Peyer's patch (tissue), 4 donors: ENCODE results near the gene EXOG. TPM values are rescaled to one million over a fixed set of nuclear protein-coding genes. Genes with fewer than 3 reads are reported as not detected.
A peak's percentile ranks its signal among the peaks of the same experiment; 100 is the strongest.

Source experiments
- DNase-seq, 3 donors: peaks; one replicate each; pipeline ENCODE4 v3.0.0-alpha.2; 2017 to 2019
- H3K27ac ChIP-seq, 4 donors: fragments of 200-600 bp; sonication (generic); one replicate each; pipeline ENCODE4 v1.5.1; 2016 to 2019
- H3K27me3 ChIP-seq, 2 donors: fragments of 200-600 bp; sonication (generic); one replicate each; pipeline ENCODE4 v1.5.1; 2019
- H3K36me3 ChIP-seq, 3 donors: fragments of 200-600 bp; sonication (generic); one replicate each; pipeline ENCODE4 v1.5.1; 2016 to 2019
- H3K4me1 ChIP-seq, 4 donors: fragments of 200-600 bp; sonication (generic); one replicate each; pipeline ENCODE4 v1.5.1; 2016 to 2019
- H3K4me3 ChIP-seq, 4 donors: fragments of 200-600 bp; sonication (generic); 1 replicate in 3 of 4; 2 replicates in 1 of 4; pipeline ENCODE4 v1.5.1; 2016 to 2019; ENCODE audit warnings: mild to moderate bottlenecking in 1 of 4
- H3K9me3 ChIP-seq, 4 donors: fragments of 200-600 bp; sonication (generic); one replicate each; pipeline ENCODE4 v1.5.1; 2016 to 2019; ENCODE audit warnings: mild to moderate bottlenecking in 1 of 4
- CTCF ChIP-seq, 6 experiments: fragments of 450-650 bp in 4 of 6; fragments of 200-600 bp in 2 of 6; sonication (generic) in 1 of 6; IDR thresholded peaks; one replicate each; pipeline ENCODE4 v1.5.1; 2017 to 2019; ENCODE audit warnings: antibody characterized with exemption in 6 of 6, mild to moderate bottlenecking in 3 of 6, moderate library complexity in 1 of 6
- POLR2A ChIP-seq, 2 donors: fragments of 450-650 bp; IDR thresholded peaks; one replicate each; pipeline ENCODE4 v1.5.1; 2017; ENCODE audit warnings: antibody characterized with exemption in 2 of 2, mild to moderate bottlenecking in 2 of 2, moderate library complexity in 2 of 2
- total RNA-seq, 4 donors: library from RNA; depleted of rRNA; stranded (reverse); fragments of >200 nt; gene quantifications; one replicate each; pipeline ENCODE4 v1.1.0, GENCODE V29; 2016

The EXOG gene
- total RNA-seq: 10 to 100 TPM; 11.4 to 44.6 (median 17.2) TPM

GRCh38 chr3:38496131-38496910 is at the start of gene EXOG:
Gene EXOG (plus strand): TSS chr3:38496340. CDS start chr3:38496368, 28 bp downstream.
- Histone ChIP-seq H3K27me3 (no peaks in the 10 kb centered on the region), H3K27ac (peak within 1 kb of the TSS; percentile 59 to 81 (median 70)), H3K4me1 (peaks cover 0 to 4% (median 0%) of the 10 kb centered on the region in 4 donors), H3K36me3 (no peaks in the 10 kb centered on the region), H3K9me3 (no peaks in the 10 kb centered on the region), H3K4me3 (peak within 1 kb of the TSS; percentile 68 to 81 (median 69))
- TF ChIP-seq CTCF (IDR thresholded peaks at IDR 0.05) (peak; percentile 41 to 95 (median 72)), POLR2A (IDR thresholded peaks at IDR 0.05) (no peak)
- peak; percentile 85 to 96 (median 96) for DNase-seq

- H3K4me1 ChIP-seq: no peaks in the 10 kb centered on the region
- TF ChIP-seq POLR2A (IDR thresholded peaks at IDR 0.05): no peak
- TF ChIP-seq CTCF (IDR thresholded peaks at IDR 0.05): no peak
- no peak for DNase-seq
These were observed 49.3 kb upstream of the EXOG start for GRCh38 chr3:38446812-38447211.

DNA sequence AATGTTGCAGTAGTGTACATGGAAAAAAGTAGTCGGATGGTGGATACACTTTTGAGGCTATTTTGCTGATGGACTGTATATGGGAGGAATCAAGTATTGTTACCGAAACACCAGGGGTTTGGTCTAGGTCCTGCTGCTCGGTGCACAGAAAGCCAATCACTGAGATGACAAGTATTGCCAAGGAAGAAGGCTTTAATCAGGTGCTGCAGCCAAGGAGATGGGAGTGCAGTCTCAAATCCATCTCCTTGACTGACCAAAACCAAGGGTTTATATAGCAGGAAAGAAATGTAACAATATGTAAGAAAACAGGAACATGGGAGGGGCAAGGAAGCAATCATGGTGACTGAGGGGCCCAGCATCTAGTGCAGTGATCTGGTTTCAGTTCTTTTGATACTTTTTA is 45.3 kb upstream of the EXOG start:
- H3K36me3 ChIP-seq: no peaks in the 10 kb centered on the region
- DNase-seq: no peak
- H3K4me1 ChIP-seq: peaks cover 0 to 11% (median 5%) of the 10 kb centered on the region in 4 donors
- no peak for TF ChIP-seq POLR2A (IDR thresholded peaks at IDR 0.05)
- no peak for TF ChIP-seq CTCF (IDR thresholded peaks at IDR 0.05)
- H3K27me3 ChIP-seq: no peaks in the 10 kb centered on the region
- H3K27ac ChIP-seq: no peak overlapping the region
- no peaks in the 10 kb centered on the region for H3K9me3 ChIP-seq
- H3K4me3 ChIP-seq: no peak overlapping the region

More at GRCh38 chr3:38446812-38447211, 49.3 kb upstream of the EXOG start:
- H3K4me3 ChIP-seq: no peak overlapping the region
- H3K9me3 ChIP-seq: no peaks in the 10 kb centered on the region
- no peak overlapping the region for H3K27ac ChIP-seq
- H3K27me3 ChIP-seq: no peaks in the 10 kb centered on the region
- H3K36me3 ChIP-seq: no peaks in the 10 kb centered on the region

DNA sequence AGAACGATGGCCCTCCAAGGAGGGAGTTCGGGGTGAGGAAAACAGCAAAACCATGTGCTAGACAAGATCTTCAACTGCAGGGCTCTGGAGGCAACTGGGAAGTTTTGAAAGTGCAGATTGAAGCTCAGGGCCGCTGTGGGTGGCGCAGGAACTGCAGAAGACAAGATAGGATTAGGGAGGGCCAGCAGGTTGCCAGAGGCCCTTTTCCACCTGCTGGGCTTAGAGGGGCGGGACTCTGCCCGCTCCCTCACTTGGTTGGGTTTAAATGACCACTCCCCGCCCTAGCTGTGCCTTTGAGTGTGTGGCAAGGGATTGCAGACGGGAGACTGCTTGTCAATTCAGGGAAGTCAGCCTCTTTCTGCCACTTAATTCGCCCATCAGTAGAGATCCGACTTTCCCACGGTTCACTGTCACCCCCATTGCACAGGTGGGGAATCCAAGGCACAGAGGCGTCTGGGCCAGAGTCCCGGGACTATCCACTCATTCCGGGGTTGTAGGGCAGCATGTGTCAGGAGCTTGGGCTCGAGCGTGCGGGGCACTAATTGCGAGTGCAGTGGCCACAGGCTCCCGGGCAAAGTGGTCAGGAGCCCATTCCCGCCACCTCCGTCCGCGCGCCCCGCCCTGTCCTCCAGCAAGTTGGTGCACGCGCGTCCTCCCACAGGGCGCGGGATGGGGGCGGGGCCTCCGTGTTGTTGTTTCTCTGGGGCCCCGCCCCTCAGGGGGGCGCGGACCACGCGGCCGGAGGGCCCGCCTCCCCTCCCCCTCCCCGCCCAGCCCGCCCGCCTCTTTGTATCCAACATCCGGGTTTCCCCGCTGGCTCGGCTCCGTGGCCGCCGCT is 42.8 kb upstream of the EXOG start, which contains the start of gene ACVR2B:
ACVR2B (plus strand) TSS at position 816 of the 838 bp plus-strand sequence. CDS start 433 bp downstream, outside the sequence.
- H3K4me3 ChIP-seq: peak within 1 kb of the TSS; percentile 68 to 94 (median 76)
- peak within 1 kb of the TSS; percentile 58 to 94 (median 80) for H3K27ac ChIP-seq
- H3K9me3 ChIP-seq: no peaks in the 10 kb centered on the region
- TF ChIP-seq POLR2A (IDR thresholded peaks at IDR 0.05) (peak in 1 of 2 donors; percentile 10), CTCF (IDR thresholded peaks at IDR 0.05) (no peak)
- peak; percentile 78 to 94 (median 93) for DNase-seq
- H3K27me3 ChIP-seq: no peaks in the 10 kb centered on the region
- H3K36me3 ChIP-seq: no peaks in the 10 kb centered on the region
- peaks cover 0 to 14% (median 6%) of the 10 kb centered on the region in 4 donors for H3K4me1 ChIP-seq

DNA sequence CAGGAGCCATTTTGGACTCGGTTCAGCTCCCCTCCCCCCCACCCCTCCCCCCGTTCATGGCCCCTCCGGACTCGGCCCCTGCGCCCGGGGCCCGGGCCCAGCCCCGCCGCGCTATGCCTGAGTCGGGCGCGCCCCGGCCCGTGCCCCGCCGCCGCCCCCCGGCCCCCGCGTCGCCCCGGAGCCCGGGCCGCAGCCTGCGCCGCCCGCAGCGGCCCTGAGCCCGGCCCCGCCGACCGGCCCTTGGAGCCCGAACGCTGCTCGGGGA is 42.3 kb upstream of the EXOG start:
- TF ChIP-seq CTCF (IDR thresholded peaks at IDR 0.05): no peak
- Histone ChIP-seq H3K27me3 (no peaks in the 10 kb centered on the region), H3K9me3 (no peaks in the 10 kb centered on the region), H3K4me3 (peak overlapping the region; percentile 68 to 94 (median 76)), H3K4me1 (peaks cover 0 to 14% (median 6%) of the 10 kb centered on the region in 4 donors), H3K27ac (peak overlapping the region; percentile 58 to 94 (median 80)), H3K36me3 (no peaks in the 10 kb centered on the region)
- no peak for DNase-seq
